ENCODE data around the gene DPY19L1.

- TF ChIP-seq, protein P1, sequence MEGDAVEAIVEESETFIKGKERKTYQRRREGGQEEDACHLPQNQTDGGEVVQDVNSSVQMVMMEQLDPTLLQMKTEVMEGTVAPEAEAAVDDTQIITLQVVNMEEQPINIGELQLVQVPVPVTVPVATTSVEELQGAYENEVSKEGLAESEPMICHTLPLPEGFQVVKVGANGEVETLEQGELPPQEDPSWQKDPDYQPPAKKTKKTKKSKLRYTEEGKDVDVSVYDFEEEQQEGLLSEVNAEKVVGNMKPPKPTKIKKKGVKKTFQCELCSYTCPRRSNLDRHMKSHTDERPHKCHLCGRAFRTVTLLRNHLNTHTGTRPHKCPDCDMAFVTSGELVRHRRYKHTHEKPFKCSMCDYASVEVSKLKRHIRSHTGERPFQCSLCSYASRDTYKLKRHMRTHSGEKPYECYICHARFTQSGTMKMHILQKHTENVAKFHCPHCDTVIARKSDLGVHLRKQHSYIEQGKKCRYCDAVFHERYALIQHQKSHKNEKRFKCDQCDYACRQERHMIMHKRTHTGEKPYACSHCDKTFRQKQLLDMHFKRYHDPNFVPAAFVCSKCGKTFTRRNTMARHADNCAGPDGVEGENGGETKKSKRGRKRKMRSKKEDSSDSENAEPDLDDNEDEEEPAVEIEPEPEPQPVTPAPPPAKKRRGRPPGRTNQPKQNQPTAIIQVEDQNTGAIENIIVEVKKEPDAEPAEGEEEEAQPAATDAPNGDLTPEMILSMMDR (IDR thresholded peaks at IDR 0.05) = no peak
- TF ChIP-seq POLR2A (IDR thresholded peaks at IDR 0.05; ENCODE audit: low read depth) (no peak), EP300 (IDR thresholded peaks at IDR 0.05) (no peak), POLR2AphosphoS5 (IDR thresholded peaks at IDR 0.05) (no peak)
These were observed 14.6 kb downstream of the DPY19L1 start for GRCh38 chr7:35022725-35023124.

Data from esophagus muscularis mucosa (tissue), 4 donors.